H9 (cell line): ENCODE results near the gene RAC2. TPM values are rescaled to one million over a fixed set of nuclear protein-coding genes. Genes with fewer than 3 reads are reported as not detected.
A peak's percentile ranks its signal among the peaks of the same experiment; 100 is the strongest.

Experiments
- DNase-seq: peaks from one replicate; pipeline ENCODE4 v3.0.0-alpha.2; 2017
- H2AFZ ChIP-seq: one replicate; pipeline ENCODE4 v1.6.1; 2013; ENCODE audit warnings: mild to moderate bottlenecking, low read length, control low read depth, moderate library complexity
- H2AK5ac ChIP-seq: 2 replicates; pipeline ENCODE4 v1.6.1; 2013; ENCODE audit warnings: low read length, control low read depth, mixed read lengths; ENCODE audit not compliant: insufficient read length
- H2BK120ac ChIP-seq: one replicate; pipeline ENCODE4 v1.6.1; 2013; ENCODE audit warnings: low read depth, mild to moderate bottlenecking, low read length, control low read depth, inconsistent platforms; ENCODE audit not compliant: poor library complexity, severe bottlenecking
- H2BK12ac ChIP-seq: 2 replicates; pipeline ENCODE4 v1.6.1; 2013; ENCODE audit warnings: low read length, control low read depth, mixed read lengths, low read depth; ENCODE audit not compliant: insufficient read length
- H2BK15ac ChIP-seq: 2 replicates; pipeline ENCODE4 v1.6.1; 2013; ENCODE audit warnings: low read depth, low read length, control low read depth
- H2BK20ac ChIP-seq: one replicate; pipeline ENCODE4 v1.6.1; 2013; ENCODE audit warnings: low read depth, mild to moderate bottlenecking, low read length, control low read depth, inconsistent platforms; ENCODE audit not compliant: poor library complexity, severe bottlenecking
- H2BK5ac ChIP-seq: 2 replicates; pipeline ENCODE4 v1.6.1; 2013; ENCODE audit warnings: low read length, control low read depth, mixed read lengths; ENCODE audit not compliant: insufficient read length
- H3K14ac ChIP-seq: 2 replicates; pipeline ENCODE4 v1.6.1; 2013; ENCODE audit warnings: low read length, control low read depth; ENCODE audit not compliant: insufficient read depth
- H3K18ac ChIP-seq: 2 replicates; pipeline ENCODE4 v1.6.1; 2013; ENCODE audit warnings: low read depth, mild to moderate bottlenecking, mixed read lengths, low read length, control low read depth; ENCODE audit not compliant: insufficient read length
- H3K23ac ChIP-seq: 2 replicates; pipeline ENCODE4 v1.6.1; 2013; ENCODE audit warnings: low read length, control low read depth, mixed read lengths, low read depth; ENCODE audit not compliant: insufficient read length
- H3K23me2 ChIP-seq: 2 replicates; pipeline ENCODE4 v1.6.1; 2013; ENCODE audit warnings: low read depth, mild to moderate bottlenecking, mixed read lengths, low read length, control low read depth; ENCODE audit not compliant: insufficient read length, poor library complexity, severe bottlenecking
- H3K27ac ChIP-seq: 2 replicates; pipeline ENCODE4 v1.5.1; 2013; ENCODE audit warnings: low read length, control low read depth, mixed read lengths, low read depth; ENCODE audit not compliant: insufficient read length
- H3K27me3 ChIP-seq: 2 replicates; pipeline ENCODE4 v1.6.1; 2013; ENCODE audit warnings: low read length, control low read depth, inconsistent platforms; ENCODE audit not compliant: insufficient read depth
- H3K4ac ChIP-seq: 2 replicates; pipeline ENCODE4 v1.6.1; 2013; ENCODE audit warnings: low read depth, mild to moderate bottlenecking, control low read depth, inconsistent platforms, low read length, moderate library complexity
- H3K4me1 ChIP-seq: 2 replicates; pipeline ENCODE4 v1.6.1; 2013; ENCODE audit warnings: low read length, control low read depth, inconsistent platforms; ENCODE audit not compliant: insufficient read depth
- H3K4me2 ChIP-seq: 2 replicates; pipeline ENCODE4 v1.6.1; 2013; ENCODE audit warnings: low read length, control low read depth, mixed read lengths; ENCODE audit not compliant: insufficient read length, insufficient read depth
- H3K56ac ChIP-seq: 2 replicates; pipeline ENCODE4 v1.6.1; 2013; ENCODE audit warnings: low read depth, mild to moderate bottlenecking, mixed read lengths, low read length, control low read depth; ENCODE audit not compliant: insufficient read length
- H3K79me1 ChIP-seq: 2 replicates; pipeline ENCODE4 v1.6.1; 2013; ENCODE audit warnings: low read depth, mild to moderate bottlenecking, moderate library complexity, low read length, control low read depth, inconsistent platforms; ENCODE audit not compliant: insufficient read depth, poor library complexity, severe bottlenecking
- H3K79me2 ChIP-seq: 2 replicates; pipeline ENCODE4 v1.6.1; 2013; ENCODE audit warnings: low read length, control low read depth, inconsistent platforms; ENCODE audit not compliant: insufficient read depth
- H3K9ac ChIP-seq: 2 replicates; pipeline ENCODE4 v1.6.1; 2013; ENCODE audit warnings: low read length, control low read depth, mixed read lengths; ENCODE audit not compliant: insufficient read length; ENCODE audit errors: extremely low read depth
- H3K9me3 ChIP-seq: one replicate; pipeline ENCODE4 v1.6.1; 2013; ENCODE audit warnings: low read depth, low read length, inconsistent platforms; ENCODE audit not compliant: control insufficient read depth
- H3T11ph ChIP-seq: one replicate; pipeline ENCODE4 v1.6.1; 2013; ENCODE audit warnings: mild to moderate bottlenecking, low read length, control low read depth, inconsistent platforms
- H4K20me1 ChIP-seq: one replicate; pipeline ENCODE4 v1.6.1; 2013; ENCODE audit not compliant: control insufficient read depth, insufficient read length, insufficient read depth
- H4K5ac ChIP-seq: 2 replicates; pipeline ENCODE4 v1.6.1; 2013; ENCODE audit warnings: low read depth, mild to moderate bottlenecking, mixed read lengths, low read length, control low read depth; ENCODE audit not compliant: insufficient read length
- H4K8ac ChIP-seq: replicated peaks from 2 replicates; pipeline ENCODE4 v1.6.1; 2013; ENCODE audit warnings: low read length, control low read depth, mixed read lengths, low read depth; ENCODE audit not compliant: insufficient read length
- H4K91ac ChIP-seq: 2 replicates; pipeline ENCODE4 v1.6.1; 2013; ENCODE audit warnings: low read depth, mild to moderate bottlenecking, moderate library complexity, mixed read lengths, low read length, control low read depth; ENCODE audit not compliant: insufficient read length
- H3K27ac Mint-ChIP-seq, 3 experiments: 2 replicates in 2 of 3; 3 replicates in 1 of 3; pipeline ENCODE4 v1.8.0; 2020 to 2021; ENCODE audit warnings: mixed read lengths in 3 of 3, mild to moderate bottlenecking in 1 of 3, moderate library complexity in 1 of 3
- H3K27me3 Mint-ChIP-seq: 2 replicates; pipeline ENCODE4 v1.8.0; 2021; ENCODE audit warnings: low read depth, mild to moderate bottlenecking, moderate library complexity, mixed read lengths
- H3K36me3 Mint-ChIP-seq, 3 experiments: 2 replicates in 2 of 3; 3 replicates in 1 of 3; pipeline ENCODE4 v1.8.0; 2020 to 2021; ENCODE audit warnings: low read depth in 3 of 3, mixed read lengths in 3 of 3; ENCODE audit not compliant: insufficient read depth in 1 of 3
- H3K4me1 Mint-ChIP-seq, 2 experiments: 2 replicates each; pipeline ENCODE4 v1.8.0; 2020; ENCODE audit warnings: mixed read lengths in 2 of 2
- H3K4me3 Mint-ChIP-seq, 2 experiments: 2 replicates in 1 of 2; 3 replicates in 1 of 2; pipeline ENCODE4 v1.8.0; 2020 to 2021; ENCODE audit warnings: mild to moderate bottlenecking in 2 of 2, mixed read lengths in 2 of 2, moderate library complexity in 1 of 2
- H3K9me3 Mint-ChIP-seq, 2 experiments: 2 replicates in 1 of 2; 3 replicates in 1 of 2; pipeline ENCODE4 v1.8.0; 2020; ENCODE audit warnings: mild to moderate bottlenecking in 2 of 2, mixed read lengths in 2 of 2, moderate library complexity in 1 of 2
- CTCF ChIP-seq: fragments of 200-600 bp; sonication (generic); conservative IDR thresholded peaks from 3 replicates; pipeline ENCODE4 v1.8.0; 2021; ENCODE audit warnings: antibody characterized with exemption, mild to moderate bottlenecking
- WGBS: extraction: QIAGEN DNeasy Blood & Tissue Kit; methylation state at CpG from one replicate; pipeline ENCODE4 v1.1.7; 2013; ENCODE audit warnings: missing lambda C conversion rate, low lambda C conversion rate, mixed read lengths; ENCODE audit not compliant: insufficient read length; ENCODE audit errors: extremely low coverage; 5-methylcytosine and 5-hydroxymethylcytosine counted together
- total RNA-seq: library from RNA; stranded (reverse); gene quantifications from 2 replicates; pipeline ENCODE4 v1.2.1, GENCODE V29; 2021

Gene RAC2
- total RNA-seq, 1 experiment from 2014 or later = 2.8 TPM

GRCh38 chr22:37198258-37199102 lies 45.6 kb downstream of the RAC2 start:
- Mint-ChIP-seq H3K27me3 (peaks cover 7% of the 10 kb centered on the region), H3K27ac (peak overlapping the region in 2 of 3 experiments; percentile 44 to 77; a peak in 2 of 7 replicates), H3K36me3 (peaks cover 1 to 2% (median 2%) of the 10 kb centered on the region in 3 experiments; a peak in 4 of 7 replicates), H3K9me3 (peaks cover 3 to 4% of the 10 kb centered on the region in 2 experiments; a peak in 3 of 5 replicates), H3K4me1 (peaks cover 20 to 42% of the 10 kb centered on the region in 2 experiments), H3K4me3 (peak overlapping the region; percentile 79 to 82)
- no peaks in the 10 kb centered on the region for H3K27me3 ChIP-seq
- no peak overlapping the region for H3K56ac ChIP-seq
- H4K8ac ChIP-seq = no peak overlapping the region
- no peak overlapping the region for H3T11ph ChIP-seq
- peak overlapping the region; percentile 74; the same call in 1 of the 2 replicates for H3K14ac ChIP-seq
- no peak overlapping the region for H2BK120ac ChIP-seq
- H2BK15ac ChIP-seq = no peak overlapping the region
- H4K91ac ChIP-seq = no peak overlapping the region
- peak; percentile 77 for DNase-seq
- no peak overlapping the region for H2BK12ac ChIP-seq
- no peak overlapping the region for H3K27ac ChIP-seq
- H3K4me2 ChIP-seq = peak overlapping the region; percentile 87
- TF ChIP-seq CTCF = peak; percentile 91
- H3K18ac ChIP-seq = peak overlapping the region; percentile 89
- no peaks in the 10 kb centered on the region for H3K9me3 ChIP-seq
- no CpG with 5 or more reads among the region's 51 CpGs for WGBS
- H3K23ac ChIP-seq = no peak overlapping the region
- H2BK20ac ChIP-seq = no peak overlapping the region
- H2BK5ac ChIP-seq = no peak overlapping the region
- no peak overlapping the region for H4K5ac ChIP-seq
- H3K4me1 ChIP-seq = no peaks in the 10 kb centered on the region; the same call in 1 of the 2 replicates
- H4K20me1 ChIP-seq = no peaks in the 10 kb centered on the region
- no peaks in the 10 kb centered on the region for H3K79me1 ChIP-seq
- no peak overlapping the region for H3K4ac ChIP-seq
- H2AFZ ChIP-seq = no peak overlapping the region
- no peaks in the 10 kb centered on the region for H3K79me2 ChIP-seq
- no peak overlapping the region for H2AK5ac ChIP-seq
- peak overlapping the region; percentile 77 for H3K9ac ChIP-seq
- peaks cover 5% of the 10 kb centered on the region for H3K23me2 ChIP-seq
